Measurements from ENCODE around the gene SSTR3. TPM values are rescaled to one million over a fixed set of nuclear protein-coding genes. Genes with fewer than 3 reads are reported as not detected.

The SSTR3 gene
- total RNA-seq, 2 experiments from 2014 or later = 0.25 to 0.30 TPM

- DNase-seq (ENCODE audit: low spot score) = no peak
Observed at GRCh38 chr22:37249986-37250385, 37.7 kb upstream of the SSTR3 start.

GRCh38 chr22:37248251-37248650 lies 36.0 kb upstream of the SSTR3 start:
- POLR2A ChIA-PET = interaction anchor here (0.7 kb wide), 1 partner anchor 19 kb away, joined by 4 read pairs; no protein-coding TSS in a partner anchor
- intact Hi-C loops (cut with micrococcal nuclease; ENCODE audit: unreplicated experiment) = no loop called here
- no peaks in the 10 kb centered on the region for H3K9me2 ChIP-seq (ENCODE audit: insufficient read depth, low read length)
- no peak overlapping the region for H3K4me3 ChIP-seq (ENCODE audit: low read depth, low read length, poor library complexity, severe bottlenecking)
- H4K20me1 ChIP-seq (ENCODE audit: insufficient read depth, low read length) = peaks cover 5% of the 10 kb centered on the region; the same call in 1 of the 2 replicates
- CTCF ChIA-PET (ENCODE audit: unreplicated experiment) = no interaction called here
- H3K27ac ChIP-seq (ENCODE audit: low read depth, low read length, poor library complexity, severe bottlenecking) = no peak overlapping the region
- H3K4me1 ChIP-seq (ENCODE audit: insufficient read depth, low read length, poor library complexity, severe bottlenecking) = peaks cover 53% of the 10 kb centered on the region
- no peaks in the 10 kb centered on the region for H3K9me3 ChIP-seq (ENCODE audit: low read length)
- no TSS peak for BruUV-seq (replicated peaks)
- H3K36me3 ChIP-seq (ENCODE audit: insufficient read depth, low read length) = peaks cover 7% of the 10 kb centered on the region; the same call in 1 of the 2 replicates
- TF ChIP-seq CTCF (conservative IDR thresholded peaks at IDR 0.05; ENCODE audit: low read length) (no peak), EZH2phosphoT487 (IDR thresholded peaks at IDR 0.05; ENCODE audit: borderline replicate concordance, low read depth, low read length) (no peak)
- no peak overlapping the region for H2AFZ ChIP-seq (ENCODE audit: low read length)
- peaks cover 8% of the 10 kb centered on the region for H3K79me2 ChIP-seq (ENCODE audit: insufficient read depth, low read depth, low read length)
- peak overlapping the region; percentile 23; the same call in 1 of the 2 replicates for H3K4me2 ChIP-seq (ENCODE audit: low read length)
- no peak for DNase-seq (ENCODE audit: low spot score)

More at GRCh38 chr22:37249986-37250385, 37.7 kb upstream of the SSTR3 start:
- intact Hi-C loops (cut with micrococcal nuclease; ENCODE audit: unreplicated experiment) = no loop called here
- no peaks in the 10 kb centered on the region for H3K9me3 ChIP-seq (ENCODE audit: low read length)
- H3K36me3 ChIP-seq (ENCODE audit: insufficient read depth, low read length) = no peaks in the 10 kb centered on the region
- CTCF ChIA-PET (ENCODE audit: unreplicated experiment) = no interaction called here
- POLR2A ChIA-PET = no interaction called here
- no peaks in the 10 kb centered on the region for H3K79me2 ChIP-seq (ENCODE audit: insufficient read depth, low read depth, low read length)
- no peak overlapping the region for H3K4me2 ChIP-seq (ENCODE audit: low read length)
- H3K27ac ChIP-seq (ENCODE audit: low read depth, low read length, poor library complexity, severe bottlenecking) = no peak overlapping the region
- no peaks in the 10 kb centered on the region for H3K9me2 ChIP-seq (ENCODE audit: insufficient read depth, low read length)
- BruUV-seq (replicated peaks) = no TSS peak
- H4K20me1 ChIP-seq (ENCODE audit: insufficient read depth, low read length) = no peaks in the 10 kb centered on the region
- TF ChIP-seq CTCF (conservative IDR thresholded peaks at IDR 0.05; ENCODE audit: low read length) = no peak
- no peak for TF ChIP-seq EZH2phosphoT487 (IDR thresholded peaks at IDR 0.05; ENCODE audit: borderline replicate concordance, low read depth, low read length)
- peaks cover 46% of the 10 kb centered on the region for H3K4me1 ChIP-seq (ENCODE audit: insufficient read depth, low read length, poor library complexity, severe bottlenecking)
- H2AFZ ChIP-seq (ENCODE audit: low read length) = no peak overlapping the region
- no peak overlapping the region for H3K4me3 ChIP-seq (ENCODE audit: low read depth, low read length, poor library complexity, severe bottlenecking)

GRCh38 chr22:37245740-37246139 lies 33.5 kb upstream of the SSTR3 start:
- H3K4me1 ChIP-seq (ENCODE audit: insufficient read depth, low read length, poor library complexity, severe bottlenecking) = peaks cover 68% of the 10 kb centered on the region
- peak overlapping the region; percentile 93 for H3K27ac ChIP-seq (ENCODE audit: low read depth, low read length, poor library complexity, severe bottlenecking)
- H3K9me3 ChIP-seq (ENCODE audit: low read length) = no peaks in the 10 kb centered on the region
- H4K20me1 ChIP-seq (ENCODE audit: insufficient read depth, low read length) = peaks cover 5% of the 10 kb centered on the region; the same call in 1 of the 2 replicates
- intact Hi-C loops (cut with micrococcal nuclease; ENCODE audit: unreplicated experiment) = loop anchor here (2.0 kb wide), 1 partner anchor 27 kb away; no protein-coding TSS in a partner anchor
- H3K36me3 ChIP-seq (ENCODE audit: insufficient read depth, low read length) = peaks cover 23% of the 10 kb centered on the region
- peaks cover 33% of the 10 kb centered on the region for H3K79me2 ChIP-seq (ENCODE audit: insufficient read depth, low read depth, low read length)
- ChIA-PET CTCF (ENCODE audit: unreplicated experiment) (interaction anchor here (1.7 to 3.9 kb wide), 3 partner anchors 15 to 46 kb away, joined by 6 to 20 read pairs (median 8); no protein-coding TSS in a partner anchor), POLR2A (interaction anchor here (0.7 to 3.2 kb wide), 4 partner anchors 14 to 201 kb away, joined by 3 to 19 read pairs (median 5); no protein-coding TSS in a partner anchor)
- TF ChIP-seq EZH2phosphoT487 (IDR thresholded peaks at IDR 0.05; ENCODE audit: borderline replicate concordance, low read depth, low read length) (no peak), CTCF (conservative IDR thresholded peaks at IDR 0.05; ENCODE audit: low read length) (no peak)
- H3K9me2 ChIP-seq (ENCODE audit: insufficient read depth, low read length) = no peaks in the 10 kb centered on the region
- peak overlapping the region; percentile 97 for H3K4me3 ChIP-seq (ENCODE audit: low read depth, low read length, poor library complexity, severe bottlenecking)
- BruUV-seq (replicated peaks) = no TSS peak
- H3K4me2 ChIP-seq (ENCODE audit: low read length) = peak overlapping the region; percentile 99
- peak overlapping the region; percentile 44; the same call in 1 of the 2 replicates for H2AFZ ChIP-seq (ENCODE audit: low read length)
- no peak for DNase-seq (ENCODE audit: low spot score)

Measured in OCI-LY7 (cell line).